Epithelial cell of proximal tubule (primary cell): Measurements from ENCODE around the gene DDX42. TPM values are rescaled to one million over a fixed set of nuclear protein-coding genes. Genes with fewer than 3 reads are reported as not detected.
"Not testable (repeated sequence)": the region's sequence is repeated elsewhere in the genome, so short reads cannot be mapped to it uniquely, and the experiment has no call there.

Source experiments
- DNase-seq: peaks from one replicate; pipeline ENCODE4 v3.0.0-alpha.2; 2011; ENCODE audit warnings: low read depth
- H3K4me3 ChIP-seq: 2 replicates; pipeline ENCODE4 v1.5.1; 2011; ENCODE audit warnings: low read depth, mild to moderate bottlenecking, low read length
- total RNA-seq: library from RNA; depleted of rRNA; stranded (reverse); fragments of >200 nt; gene quantifications from 2 replicates; pipeline ENCODE4 v1.2.3, GENCODE V29; 2015
- TF ChIP-seq, protein P1 (sequence below): conservative IDR thresholded peaks from 2 replicates; pipeline ENCODE4 v1.5.1; 2012; ENCODE audit warnings: low read depth, mild to moderate bottlenecking, low read length

Gene DDX42
- total RNA-seq, 1 donor from 2014 or later = 44.6 TPM

DNA sequence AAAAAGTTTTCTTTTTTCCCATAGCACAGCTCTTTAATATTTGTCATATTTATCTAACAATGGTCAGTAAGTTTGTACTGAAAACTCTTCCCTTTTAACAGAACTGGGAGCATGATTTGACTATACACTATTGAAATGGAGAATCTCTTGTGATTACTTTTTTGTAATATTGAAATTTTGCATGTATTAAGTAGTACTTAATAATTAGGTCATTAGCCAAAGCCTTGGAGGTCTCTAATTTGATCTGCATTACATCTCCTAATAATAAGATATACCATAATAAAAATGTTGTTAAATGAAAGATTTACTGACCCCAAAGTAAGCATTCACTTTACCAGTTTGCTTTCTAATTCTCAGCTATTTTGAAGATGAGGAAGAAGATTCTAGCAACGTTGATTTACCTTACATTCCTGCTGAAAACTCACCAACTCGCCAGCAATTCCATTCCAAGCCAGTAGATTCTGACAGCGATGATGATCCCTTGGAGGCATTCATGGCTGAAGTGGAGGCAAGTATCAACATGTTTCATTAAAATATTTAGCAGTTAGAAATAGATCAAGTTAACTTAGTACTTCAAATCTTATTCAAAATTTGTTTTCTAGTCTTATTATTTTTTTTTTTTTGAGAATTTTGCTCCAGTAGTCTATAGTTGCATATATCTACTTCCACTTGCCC is 18.2 kb downstream of the DDX42 start:
- no peak for DNase-seq
- no peak overlapping the region for H3K4me3 ChIP-seq
- TF ChIP-seq, protein P1, sequence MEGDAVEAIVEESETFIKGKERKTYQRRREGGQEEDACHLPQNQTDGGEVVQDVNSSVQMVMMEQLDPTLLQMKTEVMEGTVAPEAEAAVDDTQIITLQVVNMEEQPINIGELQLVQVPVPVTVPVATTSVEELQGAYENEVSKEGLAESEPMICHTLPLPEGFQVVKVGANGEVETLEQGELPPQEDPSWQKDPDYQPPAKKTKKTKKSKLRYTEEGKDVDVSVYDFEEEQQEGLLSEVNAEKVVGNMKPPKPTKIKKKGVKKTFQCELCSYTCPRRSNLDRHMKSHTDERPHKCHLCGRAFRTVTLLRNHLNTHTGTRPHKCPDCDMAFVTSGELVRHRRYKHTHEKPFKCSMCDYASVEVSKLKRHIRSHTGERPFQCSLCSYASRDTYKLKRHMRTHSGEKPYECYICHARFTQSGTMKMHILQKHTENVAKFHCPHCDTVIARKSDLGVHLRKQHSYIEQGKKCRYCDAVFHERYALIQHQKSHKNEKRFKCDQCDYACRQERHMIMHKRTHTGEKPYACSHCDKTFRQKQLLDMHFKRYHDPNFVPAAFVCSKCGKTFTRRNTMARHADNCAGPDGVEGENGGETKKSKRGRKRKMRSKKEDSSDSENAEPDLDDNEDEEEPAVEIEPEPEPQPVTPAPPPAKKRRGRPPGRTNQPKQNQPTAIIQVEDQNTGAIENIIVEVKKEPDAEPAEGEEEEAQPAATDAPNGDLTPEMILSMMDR = no peak

DNA sequence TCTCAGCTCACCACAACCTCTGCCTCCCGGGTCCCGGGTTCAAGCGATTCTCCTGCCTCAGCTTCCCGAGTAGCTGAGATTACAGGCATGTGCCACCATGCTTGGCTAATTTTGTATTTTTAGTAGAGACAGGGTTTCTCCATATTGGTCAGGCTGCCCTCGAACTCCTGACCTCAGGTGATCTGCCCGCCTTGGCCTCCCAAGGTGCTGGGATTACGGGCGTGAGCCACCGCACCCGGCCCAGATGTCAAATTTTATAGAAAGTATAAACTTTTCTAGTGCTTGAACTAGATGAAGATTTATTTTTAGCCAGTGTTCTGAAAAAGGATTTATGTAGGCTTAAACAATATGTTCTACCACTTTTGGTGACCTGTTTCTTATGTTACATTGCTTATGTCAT is 22.4 kb downstream of the DDX42 start:
- DNase-seq, H3K4me3 ChIP-seq: not testable (repeated sequence)

DNA sequence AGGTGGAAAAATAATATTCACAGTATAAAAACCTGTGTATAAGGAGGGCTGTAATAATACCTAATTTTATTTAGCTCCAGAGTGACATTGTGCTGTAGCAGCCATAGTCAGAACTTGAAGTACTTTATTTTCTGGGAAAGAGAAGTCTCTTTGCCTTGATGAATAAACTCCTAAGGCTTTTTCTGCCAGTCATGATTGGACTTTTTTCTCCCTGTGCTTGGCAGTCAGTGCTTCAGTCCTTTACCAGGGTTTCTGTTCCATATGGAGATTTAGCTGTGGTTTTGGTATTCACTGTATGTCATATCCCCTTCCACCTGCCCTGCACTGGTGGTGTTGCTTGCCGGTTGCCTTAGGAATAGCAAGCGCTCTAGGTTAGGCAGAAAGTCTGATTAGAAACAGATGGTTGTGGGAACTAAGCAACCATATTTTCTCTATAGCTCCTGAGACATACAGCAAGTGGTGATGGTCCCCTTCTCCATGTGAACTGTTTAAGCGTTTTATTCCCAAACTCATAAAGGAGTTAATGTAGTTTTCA is 24.7 kb downstream of the DDX42 start:
- TF ChIP-seq, protein P1 = no peak
- no peak overlapping the region for H3K4me3 ChIP-seq
- DNase-seq = no peak

DNA sequence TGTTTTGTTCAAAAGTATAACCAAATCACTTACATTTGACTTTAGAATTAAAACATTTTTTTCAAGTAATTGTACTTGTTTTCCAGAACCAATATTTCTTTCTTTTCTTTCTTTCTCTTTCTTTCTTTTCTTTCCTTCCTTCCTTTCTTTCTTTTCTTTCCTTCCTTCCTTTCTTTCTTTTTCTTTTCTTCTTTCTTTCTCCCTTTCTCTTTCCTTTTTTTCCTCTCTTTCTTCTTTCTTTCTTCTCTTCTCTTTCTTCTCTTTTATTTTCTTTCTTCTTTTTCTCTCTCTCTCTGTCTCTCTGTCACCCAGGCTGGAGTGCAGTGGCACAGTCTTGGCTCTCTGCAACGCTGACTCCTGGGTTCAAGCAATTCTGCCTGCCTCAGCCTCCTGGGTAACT is 26.8 kb downstream of the DDX42 start:
- DNase-seq = no peak
- no peak overlapping the region for H3K4me3 ChIP-seq
- TF ChIP-seq, protein P1 = no peak

DNA sequence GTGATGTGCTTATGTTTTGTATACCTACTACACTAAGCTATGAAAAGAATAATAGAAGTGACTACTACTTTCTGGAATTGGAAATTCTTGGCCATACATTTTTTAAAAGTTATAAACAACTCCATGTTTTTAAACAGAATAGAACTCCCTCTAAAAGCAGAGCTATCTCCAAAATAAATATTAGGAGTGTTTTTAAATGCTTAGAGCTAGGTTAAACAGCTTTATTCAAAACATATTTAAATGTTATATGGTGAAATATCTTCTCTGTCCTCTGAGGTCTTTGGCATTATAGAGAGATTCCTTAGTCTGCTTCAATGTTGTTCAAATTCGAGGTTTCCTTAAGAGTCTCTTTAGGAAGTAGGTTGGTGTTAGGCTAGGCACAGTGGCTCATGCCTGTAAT is 30.4 kb downstream of the DDX42 start:
- no peak overlapping the region for H3K4me3 ChIP-seq
- TF ChIP-seq, protein P1 = no peak

DNA sequence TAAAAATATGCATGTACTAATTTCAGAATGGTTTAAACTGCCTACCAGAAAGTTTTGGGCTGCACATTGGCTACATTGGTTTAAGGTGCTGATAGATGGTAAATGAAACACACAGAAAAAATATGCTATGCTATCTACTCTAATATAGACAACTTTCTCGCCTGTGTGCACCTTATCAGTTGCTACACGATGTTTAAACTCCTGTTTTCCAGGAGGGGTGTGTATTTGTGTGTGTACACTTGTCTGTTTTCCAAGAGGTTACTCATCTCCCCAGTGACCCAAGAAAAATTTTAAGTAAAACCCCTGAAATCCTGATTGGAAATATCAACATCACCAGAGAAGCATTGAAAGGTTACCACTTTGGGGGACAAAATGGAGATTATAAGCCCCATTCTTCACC is 31.6 kb downstream of the DDX42 start:
- H3K4me3 ChIP-seq = no peak overlapping the region
- TF ChIP-seq, protein P1 = no peak

More for the DNA sequence above, 30.4 kb downstream of the DDX42 start:
- no peak for DNase-seq

DNA sequence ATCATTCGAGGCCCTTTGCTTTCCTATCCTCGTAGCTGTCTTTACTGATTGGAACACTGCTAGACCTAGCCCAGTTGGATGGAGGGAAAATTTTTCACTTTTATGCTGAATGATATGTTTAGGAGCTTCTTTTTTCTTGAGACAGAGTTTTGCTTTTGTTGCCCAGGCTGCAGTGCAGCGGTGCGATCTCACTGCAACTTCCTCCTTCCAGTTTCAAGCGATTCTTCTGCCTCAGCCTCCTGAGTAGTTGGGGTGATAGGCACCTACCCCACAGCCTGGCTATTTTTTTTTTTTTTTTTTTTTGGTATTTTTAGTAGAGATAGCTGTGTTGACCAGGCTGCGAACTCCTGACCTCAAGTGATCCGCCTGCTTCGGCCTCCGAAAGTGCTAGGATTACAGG is 36.0 kb downstream of the DDX42 start:
- H3K4me3 ChIP-seq = no peak overlapping the region
- TF ChIP-seq, protein P1 = no peak
- DNase-seq = no peak

More for the DNA sequence above, 31.6 kb downstream of the DDX42 start:
- DNase-seq = no peak
